Measurements from ENCODE around the gene CNPY1.

- no peak for TF ChIP-seq CTCF (IDR thresholded peaks at IDR 0.05)
- no peak for TF ChIP-seq POLR2A (IDR thresholded peaks at IDR 0.05)
Observed at GRCh38 chr7:155482511-155483183, 63.7 kb downstream of the CNPY1 start.

Data from adrenal gland (tissue), 5 donors.